HG03378 (cell line): ENCODE data around the gene DNAJC12.
A peak's percentile ranks its signal among the peaks of the same experiment; 100 is the strongest.
"Not testable (repeated sequence)": the region's sequence is repeated elsewhere in the genome, so short reads cannot be mapped to it uniquely, and the experiment has no call there.

Experiments
- ATAC-seq: cut with Tn5 transposase; IDR thresholded peaks from one replicate; pipeline ENCODE4 v1.9.1; 2021; ENCODE audit warnings: mild to moderate bottlenecking, moderate library complexity; ENCODE audit not compliant: unreplicated experiment

Gene DNAJC12

GRCh38 chr10:67794256-67794655 is 43.7 kb downstream of the DNAJC12 start:
- ATAC-seq = no peak

GRCh38 chr10:67793313-67793712 is 44.7 kb downstream of the DNAJC12 start:
- ATAC-seq = no peak

DNA sequence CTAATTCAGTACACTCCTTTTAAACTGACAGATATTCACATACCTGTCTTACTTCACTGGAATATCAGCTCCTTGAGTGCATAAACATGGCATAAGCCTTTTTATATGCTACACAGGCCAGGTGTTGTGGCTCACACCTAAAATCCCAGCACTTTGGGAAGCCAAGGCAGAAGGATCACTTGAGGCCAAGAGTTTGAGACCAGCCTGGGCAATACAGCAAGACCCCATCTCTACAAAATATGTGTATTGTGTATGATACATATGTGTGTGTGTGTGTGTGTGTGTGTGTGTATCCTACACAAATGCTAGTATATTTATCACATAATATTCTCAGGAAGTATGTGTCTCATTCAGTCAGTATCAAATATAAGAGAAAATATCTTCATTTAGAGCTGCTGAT is 45.3 kb downstream of the DNAJC12 start:
- ATAC-seq = no peak

DNA sequence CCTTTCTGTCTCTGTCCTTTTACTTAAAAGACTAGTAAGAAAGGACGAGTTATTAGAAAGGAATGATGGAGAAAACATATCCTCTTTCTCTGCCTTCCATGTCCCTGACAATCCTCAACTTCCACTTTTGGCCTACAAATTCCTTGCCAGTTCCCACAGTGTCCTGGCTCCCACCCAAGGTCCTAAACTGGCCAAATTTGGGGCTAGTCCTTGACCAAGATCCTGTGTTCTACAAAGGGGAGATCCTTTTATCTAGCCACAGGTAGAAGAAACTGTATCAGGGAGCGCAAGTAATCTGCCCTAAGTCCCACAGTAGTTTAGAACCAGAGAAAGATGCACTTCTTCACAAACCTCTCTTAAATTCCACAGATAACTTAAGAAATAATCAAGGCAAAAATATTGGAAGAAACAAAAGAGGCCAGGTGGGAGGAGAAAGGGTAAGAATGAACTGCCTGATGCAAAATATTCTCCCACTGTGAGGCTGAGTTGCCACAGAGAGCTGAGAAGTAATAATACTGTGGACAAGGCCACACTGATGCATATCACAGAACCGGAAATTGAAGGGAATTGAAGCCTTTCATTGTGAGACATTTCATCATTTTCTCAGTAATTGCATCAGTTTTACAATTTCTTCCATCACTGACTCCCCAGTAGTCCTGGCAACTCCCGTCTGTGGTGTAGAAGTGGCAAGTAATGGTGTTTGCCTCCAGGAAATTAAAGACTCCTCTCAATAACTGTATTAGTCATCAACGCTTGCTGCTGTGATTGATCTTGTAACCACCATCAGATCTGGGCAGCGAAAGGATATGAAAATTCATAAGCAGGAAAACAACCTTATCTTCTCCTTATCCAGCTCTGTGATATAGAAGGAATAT is 47.2 kb downstream of the DNAJC12 start:
- peak; percentile 59 for ATAC-seq

DNA sequence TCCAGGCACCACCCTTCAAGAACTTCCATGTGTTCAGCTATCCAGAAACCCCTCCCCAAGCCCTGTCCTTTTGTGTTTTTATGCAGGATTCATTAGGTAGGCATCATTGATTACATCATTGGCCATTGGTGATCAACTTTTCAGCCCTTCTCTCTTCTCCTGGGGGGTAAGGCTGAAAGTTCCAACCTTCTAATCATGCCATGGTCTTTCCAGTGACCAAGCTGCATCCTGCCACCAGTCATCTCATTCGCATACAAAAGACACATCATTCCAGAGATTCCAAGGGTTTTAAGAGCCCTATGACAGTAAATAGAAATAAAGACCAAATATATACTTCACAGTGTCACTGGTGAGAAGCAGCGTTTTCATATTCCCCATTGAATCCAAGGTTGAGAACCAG is 48.2 kb downstream of the DNAJC12 start:
- ATAC-seq = no peak

DNA sequence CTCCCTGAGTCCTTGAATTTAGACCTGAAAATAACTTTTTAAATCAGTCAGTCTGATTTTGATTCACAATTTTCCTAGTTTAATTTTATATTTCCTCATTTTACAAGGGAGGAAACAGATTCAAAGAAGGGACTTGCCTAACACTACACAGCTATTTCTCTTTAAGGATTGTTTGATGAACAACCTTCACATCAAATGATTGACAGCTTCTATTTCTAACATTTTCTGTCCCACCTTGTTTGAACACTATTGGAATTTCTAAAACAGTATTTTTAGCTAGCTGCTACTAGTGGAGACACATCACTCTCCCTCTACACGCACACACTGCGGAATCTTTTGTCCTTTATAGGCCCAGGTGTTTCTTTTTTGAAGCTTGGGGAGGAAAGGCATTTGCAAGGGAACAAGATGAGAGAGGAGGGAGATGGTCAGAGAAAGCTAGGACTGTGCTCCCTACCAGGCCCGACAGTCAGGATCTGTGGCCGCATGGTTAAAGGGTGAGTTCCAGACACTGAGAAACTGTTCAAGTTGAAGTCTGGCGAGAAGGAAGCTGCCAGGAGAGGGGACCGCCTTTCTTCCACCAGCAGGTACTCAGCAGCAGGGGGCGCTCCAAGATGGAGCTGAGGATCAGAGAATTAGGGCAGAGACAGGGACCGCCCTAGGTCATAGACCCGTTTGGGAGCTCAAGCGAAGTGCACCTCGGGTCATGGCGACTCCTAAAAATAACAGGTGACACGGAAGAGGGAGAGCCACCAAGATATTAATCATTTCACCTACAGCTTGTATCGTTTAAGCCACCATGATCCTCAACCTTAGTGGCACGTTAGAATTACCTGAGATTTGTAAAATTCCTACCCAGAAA is 49.7 kb downstream of the DNAJC12 start:
- peak; percentile 74 for ATAC-seq

- ATAC-seq = no peak
These were observed 52.9 kb downstream of the DNAJC12 start for GRCh38 chr10:67785098-67785497.

GRCh38 chr10:67784474-67784873 is 53.5 kb downstream of the DNAJC12 start:
- ATAC-seq = no peak

DNA sequence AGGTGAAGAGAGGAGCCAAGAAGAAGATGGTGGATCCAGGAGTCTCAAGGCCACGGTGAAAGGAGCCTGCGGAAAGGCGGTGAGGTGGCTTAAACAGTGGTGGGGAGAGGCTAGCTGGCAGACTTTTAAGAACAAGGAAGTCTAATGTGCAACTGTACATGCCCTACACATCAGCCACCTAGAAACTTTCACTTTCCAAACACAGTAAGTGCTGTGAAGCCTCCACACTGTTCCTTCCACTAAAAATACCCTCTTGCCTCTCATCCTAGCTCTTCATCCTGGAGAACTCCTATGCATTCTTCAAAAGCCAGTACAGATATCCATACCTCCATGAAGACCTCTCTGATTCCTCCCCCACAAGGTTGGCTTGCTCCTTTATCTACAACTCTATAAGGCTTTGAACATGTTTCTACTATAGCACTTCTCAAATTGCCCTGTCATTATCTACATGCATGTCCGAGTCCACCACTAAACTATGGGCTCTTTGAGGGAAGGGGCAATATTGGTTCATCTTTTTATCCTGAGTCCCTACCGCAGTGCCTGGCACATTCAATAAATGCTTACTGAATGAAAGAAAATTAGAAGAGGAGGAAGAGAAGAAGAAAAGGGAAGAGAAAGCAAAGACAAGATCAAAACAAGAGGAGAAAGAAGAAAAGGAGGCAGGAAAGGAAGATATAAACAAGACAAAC is 54.2 kb downstream of the DNAJC12 start:
- ATAC-seq = peak; percentile 45

- no peak for ATAC-seq
These were observed 55.5 kb downstream of the DNAJC12 start for GRCh38 chr10:67782530-67782929.

- ATAC-seq = peak; percentile 67
These were observed 57.0 kb downstream of the DNAJC12 start for GRCh38 chr10:67780759-67781538.

DNA sequence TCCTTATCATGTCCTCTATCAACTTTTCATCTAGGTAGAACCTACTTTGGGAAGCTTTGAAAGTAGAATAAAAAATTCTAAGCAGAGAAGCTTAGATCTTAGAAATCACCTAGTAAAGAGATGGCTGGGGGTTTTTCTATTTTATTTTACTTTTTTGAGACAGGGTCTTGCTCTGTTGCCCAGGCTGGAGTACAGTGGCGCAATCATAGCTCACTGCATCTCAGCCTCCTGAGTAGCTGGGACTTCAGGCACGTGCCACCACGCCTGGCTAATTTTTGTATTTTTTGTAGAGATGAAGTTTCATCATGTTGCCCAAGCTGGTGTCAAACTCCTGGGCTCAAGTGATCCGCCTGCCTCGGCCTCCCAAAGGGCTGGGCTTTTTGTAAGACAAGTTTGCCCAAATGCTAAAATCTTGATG is 57.8 kb downstream of the DNAJC12 start:
- not testable (repeated sequence) for ATAC-seq

DNA sequence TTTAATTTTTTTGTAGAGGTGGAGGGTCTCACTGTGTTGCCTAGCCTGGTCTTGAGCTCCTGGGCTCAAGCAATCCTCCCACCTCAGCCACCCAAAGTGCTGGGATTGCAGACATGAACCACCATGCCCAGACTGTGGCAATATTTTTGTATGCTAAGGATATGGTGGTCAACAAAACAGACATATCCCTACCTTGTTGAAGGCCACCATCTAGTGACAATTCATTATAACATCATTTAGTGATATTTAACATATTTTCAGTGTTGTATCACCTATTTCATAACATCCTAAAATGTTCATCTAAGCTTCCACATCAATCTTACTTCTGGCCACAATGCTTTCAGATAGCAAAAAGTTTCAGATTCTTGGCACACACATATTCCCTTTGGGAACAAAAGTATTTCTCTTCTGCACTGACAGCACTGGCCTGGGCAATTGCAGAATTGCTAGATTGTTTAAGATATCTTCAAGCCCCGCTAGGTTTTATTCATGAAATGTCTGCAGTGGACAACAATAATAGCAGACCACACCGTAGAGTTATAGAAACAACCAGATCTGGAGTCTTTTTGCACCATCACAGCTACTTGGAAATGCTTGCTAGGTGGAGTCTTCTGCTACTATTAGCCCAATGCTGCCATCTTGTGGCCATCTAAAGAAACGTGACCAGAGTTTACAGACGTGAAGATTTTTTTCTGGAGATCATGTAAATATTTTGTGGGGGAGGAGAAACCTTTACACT is 58.4 kb downstream of the DNAJC12 start:
- peak; percentile 42 for ATAC-seq

DNA sequence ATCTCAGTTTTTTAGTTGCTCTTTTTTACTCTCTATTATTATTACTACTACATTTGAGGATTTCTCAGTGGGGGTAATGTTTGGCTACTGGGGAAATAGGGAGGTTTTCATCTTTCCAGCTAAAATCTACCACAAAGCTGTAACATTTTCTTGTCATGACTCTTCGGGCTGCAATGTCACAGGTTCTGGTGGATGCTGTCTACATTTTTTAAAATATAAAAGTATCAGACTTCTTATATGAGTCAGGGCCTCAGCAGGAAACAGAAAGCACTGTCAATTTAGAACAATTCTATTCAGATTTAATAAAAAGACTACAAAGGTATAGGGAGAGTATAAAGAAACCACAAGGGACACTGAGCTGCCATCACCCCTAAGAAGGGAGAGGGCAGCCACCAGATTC is 61.6 kb downstream of the DNAJC12 start:
- no peak for ATAC-seq

DNA sequence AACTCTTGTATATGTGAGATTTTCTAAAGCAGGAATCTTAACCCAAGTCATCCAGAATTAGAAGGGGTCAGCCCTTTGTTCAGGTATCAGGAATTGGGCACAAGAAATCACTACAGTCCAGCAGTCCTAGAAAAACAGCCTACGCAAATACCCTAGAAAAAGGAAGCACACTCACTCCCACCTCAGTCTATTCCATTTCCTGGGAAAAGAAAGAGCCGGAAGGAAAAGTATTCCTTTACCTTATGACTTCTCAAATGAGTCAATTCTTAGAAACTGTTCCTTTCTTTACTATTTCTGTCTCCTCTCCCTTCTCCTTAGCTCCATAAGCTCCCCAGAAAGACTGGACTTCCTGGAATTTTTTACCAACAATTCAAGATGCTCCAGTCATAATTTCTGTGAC is 62.7 kb downstream of the DNAJC12 start:
- ATAC-seq = no peak

GRCh38 chr10:67772894-67773511 is 65.0 kb downstream of the DNAJC12 start:
- ATAC-seq = peak; percentile 97

DNA sequence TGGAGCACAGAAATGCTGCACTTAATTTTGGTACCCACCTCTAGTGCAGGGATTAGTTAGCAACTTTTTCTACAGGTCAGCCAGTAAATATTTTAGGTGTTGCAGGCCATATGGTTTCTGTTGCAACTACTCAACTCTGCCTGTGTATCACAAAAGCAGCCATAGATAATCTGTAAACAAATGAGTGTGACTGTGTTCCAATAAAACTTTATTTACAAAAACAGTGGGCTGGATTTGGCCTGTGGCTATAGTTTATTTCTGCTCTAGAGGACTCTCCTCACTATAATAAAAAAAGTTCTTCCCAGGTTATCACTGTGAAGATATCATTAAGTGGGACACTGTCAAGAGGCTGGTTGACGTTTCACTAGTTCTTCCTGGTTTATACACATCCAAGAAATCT is 65.8 kb downstream of the DNAJC12 start:
- no peak for ATAC-seq

GRCh38 chr10:67771200-67771599 is 66.8 kb downstream of the DNAJC12 start:
- no peak for ATAC-seq

- ATAC-seq = peak; percentile 71
These were observed 67.5 kb downstream of the DNAJC12 start for GRCh38 chr10:67770537-67770936.
